Measurements from ENCODE around the gene UBXN10.

The UBXN10 gene

GRCh38 chr1:20184481-20184900 lies 1.4 kb upstream of the UBXN10 start:
- DNase-seq: peak; percentile 54

- DNase-seq: peak; percentile 70
These were observed 681 bp upstream of the UBXN10 start for GRCh38 chr1:20184997-20185833.

GRCh38 chr1:20187103-20187812 lies 1.4 kb downstream of the UBXN10 start:
- DNase-seq: peak; percentile 87

- peak; percentile 76 for DNase-seq
These were observed 2.0 kb downstream of the UBXN10 start for GRCh38 chr1:20187813-20188454.

- no peak for DNase-seq
These were observed 2.5 kb downstream of the UBXN10 start for GRCh38 chr1:20188455-20188817.

- no peak for DNase-seq
These were observed 3.8 kb downstream of the UBXN10 start for GRCh38 chr1:20189664-20190063.

GRCh38 chr1:20190256-20191160 lies 4.6 kb downstream of the UBXN10 start:
- DNase-seq: no peak

GRCh38 chr1:20191266-20191825 lies 5.5 kb downstream of the UBXN10 start:
- DNase-seq: no peak

- no peak for DNase-seq
These were observed 6.5 kb downstream of the UBXN10 start for GRCh38 chr1:20192364-20192763.

GRCh38 chr1:20192871-20193411 lies 7.0 kb downstream of the UBXN10 start:
- no peak for DNase-seq

GRCh38 chr1:20194224-20194623 lies 8.3 kb downstream of the UBXN10 start:
- DNase-seq: no peak

- peak; percentile 79 for DNase-seq
These were observed 9.0 kb downstream of the UBXN10 start for GRCh38 chr1:20194757-20195461.

- DNase-seq: no peak
These were observed 9.5 kb downstream of the UBXN10 start for GRCh38 chr1:20195462-20195780.

- DNase-seq: peak; percentile 58
These were observed 11.5 kb downstream of the UBXN10 start for GRCh38 chr1:20197329-20197791.

- DNase-seq: no peak
These were observed 12.4 kb downstream of the UBXN10 start for GRCh38 chr1:20198296-20198695.

- peak; percentile 76 for DNase-seq
These were observed 13.0 kb downstream of the UBXN10 start for GRCh38 chr1:20198918-20199317.

- peak; percentile 54 for DNase-seq
These were observed 13.5 kb downstream of the UBXN10 start for GRCh38 chr1:20199403-20199802.

GRCh38 chr1:20199840-20200239 lies 13.9 kb downstream of the UBXN10 start:
- no peak for DNase-seq

- DNase-seq: no peak
These were observed 15.1 kb downstream of the UBXN10 start for GRCh38 chr1:20200966-20201365.

- no peak for DNase-seq
These were observed 16.3 kb downstream of the UBXN10 start for GRCh38 chr1:20202166-20202565.

- no peak for DNase-seq
These were observed 21.6 kb downstream of the UBXN10 start for GRCh38 chr1:20207546-20207945.

All from hematopoietic multipotent progenitor cell treated with erythropoietin and hydrocortisone succinate and interleukin-3 and kit ligand, for 4 days (in vitro differentiated cells).